HepG2 (cell line): Measurements from ENCODE around the gene SLC25A25. TPM values are rescaled to one million over a fixed set of nuclear protein-coding genes. Genes with fewer than 3 reads are reported as not detected.

Experiments used
- EHMT2 ChIP-seq: fragments of 200-600 bp; sonication (generic); IDR thresholded peaks from 2 replicates; pipeline ENCODE4 v1.7.0; 2017; ENCODE audit warnings: antibody characterized with exemption, low read depth, low read length, borderline replicate concordance
- HMGA1 ChIP-seq: sonication (generic); formaldehyde crosslinking; conservative IDR thresholded peaks from 2 replicates; pipeline ENCODE4 v1.4.0; 2020; ENCODE audit warnings: missing genetic modification reagents
- KDM4B ChIP-seq: sonication (generic); formaldehyde crosslinking; IDR thresholded peaks from 2 replicates; pipeline ENCODE4 v1.4.0; 2020; ENCODE audit warnings: missing genetic modification reagents
- MLLT10 ChIP-seq: sonication (generic); formaldehyde crosslinking; IDR thresholded peaks from 2 replicates; pipeline ENCODE4 v1.4.0; 2020; ENCODE audit warnings: missing genetic modification reagents
- NFE2L1 ChIP-seq: sonication (generic); formaldehyde crosslinking; IDR thresholded peaks from 2 replicates; pipeline ENCODE4 v1.4.0; 2020; ENCODE audit warnings: missing genetic modification reagents, mild to moderate bottlenecking, borderline replicate concordance
- RARG ChIP-seq: sonication (generic); formaldehyde crosslinking; IDR thresholded peaks from 2 replicates; pipeline ENCODE4 v1.4.0; 2020; ENCODE audit warnings: low read depth, mild to moderate bottlenecking, missing genetic modification reagents
- RORA ChIP-seq: sonication (generic); formaldehyde crosslinking; IDR thresholded peaks from 2 replicates; pipeline ENCODE4 v1.5.0; 2020; ENCODE audit warnings: mild to moderate bottlenecking, missing genetic modification reagents, moderate library complexity
- SNRNP70 ChIP-seq: fragments of 200-400 bp; formaldehyde crosslinking; IDR thresholded peaks from 2 replicates; pipeline ENCODE4 v1.6.1; 2017; ENCODE audit warnings: mild to moderate bottlenecking, low read depth, low read length, moderate library complexity
- TEF ChIP-seq: sonication (generic); formaldehyde crosslinking; IDR thresholded peaks from 2 replicates; pipeline ENCODE4 v1.5.0; 2020; ENCODE audit warnings: missing genetic modification reagents
- TGIF2 ChIP-seq: IDR thresholded peaks from 2 replicates; pipeline ENCODE4 v1.6.1; 2016; ENCODE audit warnings: control low read depth, missing compliant biosample characterization
- ZC3H13 ChIP-seq: sonication (generic); formaldehyde crosslinking; IDR thresholded peaks from 2 replicates; pipeline ENCODE4 v1.8.1; 2023; ENCODE audit warnings: mild to moderate bottlenecking, missing genetic modification reagents, moderate library complexity
- ZC3H4 ChIP-seq: sonication (generic); formaldehyde crosslinking; IDR thresholded peaks from 2 replicates; pipeline ENCODE4 v1.4.0; 2020; ENCODE audit warnings: missing genetic modification reagents, borderline replicate concordance
- ZNF138 ChIP-seq: sonication (generic); formaldehyde crosslinking; IDR thresholded peaks from 2 replicates; pipeline ENCODE4 v1.5.0; 2020; ENCODE audit warnings: mild to moderate bottlenecking, low read depth, missing genetic modification reagents
- ZNF253 ChIP-seq: sonication (generic); formaldehyde crosslinking; IDR thresholded peaks from 2 replicates; pipeline ENCODE4 v1.8.0; 2022; ENCODE audit warnings: mild to moderate bottlenecking, missing genetic modification reagents, borderline replicate concordance
- ZNF260 ChIP-seq: sonication (generic); formaldehyde crosslinking; IDR thresholded peaks from 2 replicates; pipeline ENCODE4 v1.4.0; 2020; ENCODE audit warnings: missing genetic modification reagents, low read depth, mild to moderate bottlenecking, borderline replicate concordance
- ZNF563 ChIP-seq: sonication (generic); formaldehyde crosslinking; IDR thresholded peaks from 2 replicates; pipeline ENCODE4 v1.8.0; 2022; ENCODE audit warnings: mild to moderate bottlenecking, moderate library complexity, missing genetic modification reagents
- ZNF710 ChIP-seq: sonication (generic); formaldehyde crosslinking; IDR thresholded peaks from 2 replicates; pipeline ENCODE4 v1.5.0; 2020; ENCODE audit warnings: mild to moderate bottlenecking, missing genetic modification reagents, borderline replicate concordance
- ZSCAN31 ChIP-seq: sonication (generic); formaldehyde crosslinking; IDR thresholded peaks from 2 replicates; pipeline ENCODE4 v1.5.0; 2020; ENCODE audit warnings: low read depth, mild to moderate bottlenecking, missing genetic modification reagents
- polyA plus RNA-seq, 8 experiments: library from polyadenylated mRNA; depleted of rRNA in 3 of 8; stranded (reverse) in 7 of 8; unstranded in 1 of 8; fragments of >200 nt; fragmentation: Illumina TruSeq in 4 of 8; extraction: Trizol in 4 of 8; gene quantifications; 2 replicates each; pipeline versions ENCODE4 v1.2.1 to v1.2.3, GENCODE V29; 2011 to 2016; ENCODE audit warnings: low read depth in 4 of 8, missing spikeins in 1 of 8, mixed read lengths in 1 of 8; ENCODE audit not compliant: insufficient read depth in 1 of 8
- total RNA-seq, 5 experiments: library from RNA; depleted of rRNA; stranded (reverse); fragments of >200 nt; fragmentation: Illumina TruSeq; extraction: Trizol; gene quantifications; 2 replicates each; pipeline ENCODE4 v1.2.3, GENCODE V29; 2016; ENCODE audit warnings: low read depth in 1 of 5
- TF ChIP-seq, protein P1 (sequence below): sonication (generic); formaldehyde crosslinking; IDR thresholded peaks from 2 replicates; pipeline ENCODE4 v1.5.1; 2020; ENCODE audit warnings: mild to moderate bottlenecking, missing genetic modification reagents, borderline replicate concordance
- TF ChIP-seq, protein P2 (sequence below): IDR thresholded peaks from 2 replicates; pipeline ENCODE4 v1.6.1; 2016
- TF ChIP-seq, protein P3 (sequence below): sonication (generic); formaldehyde crosslinking; IDR thresholded peaks from 2 replicates; pipeline ENCODE4 v1.9.0; 2021; ENCODE audit warnings: missing genetic modification reagents, borderline replicate concordance

The SLC25A25 gene
- total and polyA plus RNA-seq, 2 of the 13 experiments (the other 11 are each of a cell fraction or from before 2014, with no cell fraction given) = 10.5 to 24.8 TPM

DNA sequence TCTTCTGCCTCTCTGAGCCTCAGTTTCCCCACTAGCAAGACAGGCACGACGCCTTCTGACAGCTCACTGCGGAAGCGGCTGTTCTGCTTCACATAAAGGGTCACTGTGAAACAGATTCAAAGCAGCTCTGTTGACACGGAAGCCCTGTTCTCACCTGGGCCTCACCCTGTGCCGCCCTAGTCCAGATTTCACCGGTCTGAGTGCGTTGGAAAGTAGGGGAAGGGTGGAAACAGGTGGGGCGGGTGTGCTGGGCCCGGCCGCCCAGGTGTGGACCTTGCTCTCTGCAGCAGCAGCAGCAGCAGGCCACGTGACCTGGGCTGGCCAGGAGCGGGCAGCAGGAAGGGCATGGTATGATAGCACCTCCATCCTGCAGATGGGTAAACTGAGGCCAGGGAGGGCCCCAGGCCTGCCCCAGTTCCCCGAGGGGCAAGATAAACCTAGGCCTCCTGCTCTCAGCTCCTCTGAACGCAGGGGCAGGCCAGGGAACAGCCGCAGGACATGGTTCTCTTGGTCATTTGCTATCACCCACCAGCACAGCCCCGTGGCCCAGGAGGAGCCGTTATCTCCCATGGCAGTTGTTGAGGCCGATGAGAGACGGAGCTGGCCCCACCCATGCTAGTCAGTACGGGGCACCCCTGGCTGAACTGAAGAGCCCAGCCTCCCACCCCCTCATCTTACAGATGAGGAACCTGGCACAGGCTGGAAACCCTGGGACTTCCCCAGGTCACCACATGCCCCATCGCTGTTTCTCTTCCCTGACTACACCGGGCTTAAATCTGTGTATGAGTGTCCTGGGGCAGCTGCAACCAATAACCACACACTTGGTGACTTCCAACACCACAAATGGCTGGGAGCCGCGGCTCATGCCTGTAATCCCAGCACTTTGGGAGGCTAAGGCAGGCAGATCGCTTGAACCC is 47.4 kb downstream of the SLC25A25 start (continued):
- peak; percentile 100 for TF ChIP-seq ZNF710 (CRISPR knock-in tag)
- no peak for TF ChIP-seq SNRNP70
- TF ChIP-seq ZC3H4 (CRISPR knock-in tag) = no peak
- peak; percentile 74; the same call in 1 of the 2 replicates for TF ChIP-seq ZSCAN31 (CRISPR knock-in tag)
- no peak for TF ChIP-seq RORA (CRISPR knock-in tag)
- TF ChIP-seq, protein P1, sequence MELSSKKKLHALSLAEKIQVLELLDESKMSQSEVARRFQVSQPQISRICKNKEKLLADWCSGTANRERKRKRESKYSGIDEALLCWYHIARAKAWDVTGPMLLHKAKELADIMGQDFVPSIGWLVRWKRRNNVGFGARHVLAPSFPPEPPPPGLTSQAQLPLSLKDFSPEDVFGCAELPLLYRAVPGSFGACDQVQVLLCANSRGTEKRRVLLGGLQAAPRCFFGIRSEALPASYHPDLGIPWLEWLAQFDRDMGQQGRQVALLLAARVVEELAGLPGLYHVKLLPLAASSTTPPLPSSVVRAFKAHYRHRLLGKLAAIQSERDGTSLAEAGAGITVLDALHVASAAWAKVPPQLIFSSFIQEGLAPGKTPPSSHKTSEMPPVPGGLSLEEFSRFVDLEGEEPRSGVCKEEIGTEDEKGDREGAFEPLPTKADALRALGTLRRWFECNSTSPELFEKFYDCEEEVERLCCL (CRISPR knock-in tag) = no peak
- 0 out of 2 replicates have a peak, but pooled peaks have one; percentile 41 for TF ChIP-seq ZNF138
- TF ChIP-seq NFE2L1 = 0 out of 2 replicates have a peak, but pooled peaks have one; percentile 4
- no peak for TF ChIP-seq MLLT10
- no peak for TF ChIP-seq ZC3H13
- TF ChIP-seq ZNF563 (CRISPR knock-in tag) = peak; percentile 47; the same call in 1 of the 2 replicates
- TF ChIP-seq KDM4B = peak; percentile 94; the same call in 1 of the 2 replicates
- no peak for TF ChIP-seq RARG (CRISPR knock-in tag)
- TF ChIP-seq TEF (CRISPR knock-in tag) = no peak
- TF ChIP-seq, protein P2, sequence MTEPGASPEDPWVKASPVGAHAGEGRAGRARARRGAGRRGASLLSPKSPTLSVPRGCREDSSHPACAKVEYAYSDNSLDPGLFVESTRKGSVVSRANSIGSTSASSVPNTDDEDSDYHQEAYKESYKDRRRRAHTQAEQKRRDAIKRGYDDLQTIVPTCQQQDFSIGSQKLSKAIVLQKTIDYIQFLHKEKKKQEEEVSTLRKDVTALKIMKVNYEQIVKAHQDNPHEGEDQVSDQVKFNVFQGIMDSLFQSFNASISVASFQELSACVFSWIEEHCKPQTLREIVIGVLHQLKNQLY (CRISPR knock-in tag) = peak; percentile 100
- peak; percentile 81; the same call in 1 of the 2 replicates for TF ChIP-seq TGIF2 (CRISPR knock-in tag)
- TF ChIP-seq ZNF260 (CRISPR knock-in tag) = no peak
- no peak for TF ChIP-seq EHMT2
- TF ChIP-seq ZNF253 = 0 out of 2 replicates have a peak, but pooled peaks have one; percentile 15
- TF ChIP-seq, protein P3, sequence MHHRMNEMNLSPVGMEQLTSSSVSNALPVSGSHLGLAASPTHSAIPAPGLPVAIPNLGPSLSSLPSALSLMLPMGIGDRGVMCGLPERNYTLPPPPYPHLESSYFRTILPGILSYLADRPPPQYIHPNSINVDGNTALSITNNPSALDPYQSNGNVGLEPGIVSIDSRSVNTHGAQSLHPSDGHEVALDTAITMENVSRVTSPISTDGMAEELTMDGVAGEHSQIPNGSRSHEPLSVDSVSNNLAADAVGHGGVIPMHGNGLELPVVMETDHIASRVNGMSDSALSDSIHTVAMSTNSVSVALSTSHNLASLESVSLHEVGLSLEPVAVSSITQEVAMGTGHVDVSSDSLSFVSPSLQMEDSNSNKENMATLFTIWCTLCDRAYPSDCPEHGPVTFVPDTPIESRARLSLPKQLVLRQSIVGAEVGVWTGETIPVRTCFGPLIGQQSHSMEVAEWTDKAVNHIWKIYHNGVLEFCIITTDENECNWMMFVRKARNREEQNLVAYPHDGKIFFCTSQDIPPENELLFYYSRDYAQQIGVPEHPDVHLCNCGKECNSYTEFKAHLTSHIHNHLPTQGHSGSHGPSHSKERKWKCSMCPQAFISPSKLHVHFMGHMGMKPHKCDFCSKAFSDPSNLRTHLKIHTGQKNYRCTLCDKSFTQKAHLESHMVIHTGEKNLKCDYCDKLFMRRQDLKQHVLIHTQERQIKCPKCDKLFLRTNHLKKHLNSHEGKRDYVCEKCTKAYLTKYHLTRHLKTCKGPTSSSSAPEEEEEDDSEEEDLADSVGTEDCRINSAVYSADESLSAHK (CRISPR knock-in tag) = no peak
- TF ChIP-seq HMGA1 = no peak
